K562 (cell line): ENCODE measurements around the gene LIMS1.
"Not testable (repeated sequence)": the region's sequence is repeated elsewhere in the genome, so short reads cannot be mapped to it uniquely, and the experiment has no call there.

Source experiments
- E2F3 ChIP-seq: fragments of 250-450 bp; sonication (Bioruptor Pico); IDR thresholded peaks from 2 replicates; pipeline ENCODE4 v1.4.0; 2020; ENCODE audit warnings: mild to moderate bottlenecking
- JUNB ChIP-seq: fragments of 450-650 bp; formaldehyde crosslinking; conservative IDR thresholded peaks from 2 replicates; pipeline ENCODE4 v1.4.0; 2020; ENCODE audit warnings: mild to moderate bottlenecking
- KAT8 ChIP-seq: fragments of 450-650 bp; IDR thresholded peaks from 2 replicates; pipeline ENCODE4 v1.6.1; 2016; ENCODE audit warnings: low read depth, mild to moderate bottlenecking
- MBD2 ChIP-seq: sonication (generic); IDR thresholded peaks from 2 replicates; pipeline ENCODE4 v1.6.1; 2016; ENCODE audit warnings: low read depth, borderline replicate concordance
- RFX5 ChIP-seq: IDR thresholded peaks from 2 replicates; pipeline ENCODE4 v1.6.1; 2011; ENCODE audit warnings: low read depth, mild to moderate bottlenecking, improper control_type of control experiment, low read length
- SMARCA4 ChIP-seq: fragments of 450-650 bp; IDR thresholded peaks from 2 replicates; pipeline ENCODE4 v1.6.1; 2016
- TCF7L2 ChIP-seq: fragments of 150-350 bp; IDR thresholded peaks from 2 replicates; pipeline ENCODE4 v1.6.1; 2016; ENCODE audit warnings: low read depth, mild to moderate bottlenecking, low read length, moderate library complexity
- ZKSCAN3 ChIP-seq: fragments of 250-450 bp; sonication (Bioruptor Pico); IDR thresholded peaks from 2 replicates; pipeline ENCODE4 v1.4.0; 2020
- TF ChIP-seq, protein P1 (sequence below), 2 experiments: fragments of 450-650 bp; IDR thresholded peaks; 2 replicates each; pipeline ENCODE4 v1.6.1; 2016; ENCODE audit warnings: mild to moderate bottlenecking in 2 of 2, borderline replicate concordance in 1 of 2, low read depth in 1 of 2, moderate library complexity in 1 of 2
- TF ChIP-seq, protein P2 (sequence below), 3 experiments: IDR thresholded peaks in 2 of 3; conservative IDR thresholded peaks in 1 of 3; 2 replicates each; pipeline ENCODE4 v1.5.1; 2011 to 2012; ENCODE audit warnings: low read length in 3 of 3, mild to moderate bottlenecking in 3 of 3, control low read depth in 2 of 3, improper control_type of control experiment in 1 of 3, inconsistent platforms in 1 of 3, low read depth in 1 of 3, mixed read lengths in 1 of 3, moderate library complexity in 1 of 3; ENCODE audit not compliant: insufficient read depth in 2 of 3
- TF ChIP-seq, protein P3 (sequence below): fragments of 250-450 bp; sonication (Bioruptor Pico); IDR thresholded peaks from 2 replicates; pipeline ENCODE4 v1.4.0; 2020; ENCODE audit warnings: mild to moderate bottlenecking

DNA sequence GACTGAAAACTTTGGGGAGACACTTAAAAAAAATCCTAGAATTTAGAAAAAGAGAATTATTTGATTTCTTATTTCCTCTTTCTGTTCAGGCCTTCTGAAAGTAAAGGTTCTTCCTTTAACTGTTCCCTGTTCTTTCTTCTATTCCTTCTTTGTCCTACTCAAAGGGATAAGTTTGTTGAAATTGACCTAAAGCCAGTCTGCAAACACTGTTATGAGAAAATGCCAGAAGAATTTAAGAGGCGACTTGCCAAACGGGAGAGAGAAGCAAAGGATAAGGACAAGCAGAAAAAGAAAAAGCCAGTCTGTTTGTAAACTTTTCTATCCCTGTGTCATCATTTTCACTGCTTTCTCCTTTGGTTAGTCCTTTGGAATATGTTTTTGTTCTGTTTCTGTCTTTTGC lies 146.5 kb downstream of the LIMS1 start:
- TF ChIP-seq, protein P1, sequence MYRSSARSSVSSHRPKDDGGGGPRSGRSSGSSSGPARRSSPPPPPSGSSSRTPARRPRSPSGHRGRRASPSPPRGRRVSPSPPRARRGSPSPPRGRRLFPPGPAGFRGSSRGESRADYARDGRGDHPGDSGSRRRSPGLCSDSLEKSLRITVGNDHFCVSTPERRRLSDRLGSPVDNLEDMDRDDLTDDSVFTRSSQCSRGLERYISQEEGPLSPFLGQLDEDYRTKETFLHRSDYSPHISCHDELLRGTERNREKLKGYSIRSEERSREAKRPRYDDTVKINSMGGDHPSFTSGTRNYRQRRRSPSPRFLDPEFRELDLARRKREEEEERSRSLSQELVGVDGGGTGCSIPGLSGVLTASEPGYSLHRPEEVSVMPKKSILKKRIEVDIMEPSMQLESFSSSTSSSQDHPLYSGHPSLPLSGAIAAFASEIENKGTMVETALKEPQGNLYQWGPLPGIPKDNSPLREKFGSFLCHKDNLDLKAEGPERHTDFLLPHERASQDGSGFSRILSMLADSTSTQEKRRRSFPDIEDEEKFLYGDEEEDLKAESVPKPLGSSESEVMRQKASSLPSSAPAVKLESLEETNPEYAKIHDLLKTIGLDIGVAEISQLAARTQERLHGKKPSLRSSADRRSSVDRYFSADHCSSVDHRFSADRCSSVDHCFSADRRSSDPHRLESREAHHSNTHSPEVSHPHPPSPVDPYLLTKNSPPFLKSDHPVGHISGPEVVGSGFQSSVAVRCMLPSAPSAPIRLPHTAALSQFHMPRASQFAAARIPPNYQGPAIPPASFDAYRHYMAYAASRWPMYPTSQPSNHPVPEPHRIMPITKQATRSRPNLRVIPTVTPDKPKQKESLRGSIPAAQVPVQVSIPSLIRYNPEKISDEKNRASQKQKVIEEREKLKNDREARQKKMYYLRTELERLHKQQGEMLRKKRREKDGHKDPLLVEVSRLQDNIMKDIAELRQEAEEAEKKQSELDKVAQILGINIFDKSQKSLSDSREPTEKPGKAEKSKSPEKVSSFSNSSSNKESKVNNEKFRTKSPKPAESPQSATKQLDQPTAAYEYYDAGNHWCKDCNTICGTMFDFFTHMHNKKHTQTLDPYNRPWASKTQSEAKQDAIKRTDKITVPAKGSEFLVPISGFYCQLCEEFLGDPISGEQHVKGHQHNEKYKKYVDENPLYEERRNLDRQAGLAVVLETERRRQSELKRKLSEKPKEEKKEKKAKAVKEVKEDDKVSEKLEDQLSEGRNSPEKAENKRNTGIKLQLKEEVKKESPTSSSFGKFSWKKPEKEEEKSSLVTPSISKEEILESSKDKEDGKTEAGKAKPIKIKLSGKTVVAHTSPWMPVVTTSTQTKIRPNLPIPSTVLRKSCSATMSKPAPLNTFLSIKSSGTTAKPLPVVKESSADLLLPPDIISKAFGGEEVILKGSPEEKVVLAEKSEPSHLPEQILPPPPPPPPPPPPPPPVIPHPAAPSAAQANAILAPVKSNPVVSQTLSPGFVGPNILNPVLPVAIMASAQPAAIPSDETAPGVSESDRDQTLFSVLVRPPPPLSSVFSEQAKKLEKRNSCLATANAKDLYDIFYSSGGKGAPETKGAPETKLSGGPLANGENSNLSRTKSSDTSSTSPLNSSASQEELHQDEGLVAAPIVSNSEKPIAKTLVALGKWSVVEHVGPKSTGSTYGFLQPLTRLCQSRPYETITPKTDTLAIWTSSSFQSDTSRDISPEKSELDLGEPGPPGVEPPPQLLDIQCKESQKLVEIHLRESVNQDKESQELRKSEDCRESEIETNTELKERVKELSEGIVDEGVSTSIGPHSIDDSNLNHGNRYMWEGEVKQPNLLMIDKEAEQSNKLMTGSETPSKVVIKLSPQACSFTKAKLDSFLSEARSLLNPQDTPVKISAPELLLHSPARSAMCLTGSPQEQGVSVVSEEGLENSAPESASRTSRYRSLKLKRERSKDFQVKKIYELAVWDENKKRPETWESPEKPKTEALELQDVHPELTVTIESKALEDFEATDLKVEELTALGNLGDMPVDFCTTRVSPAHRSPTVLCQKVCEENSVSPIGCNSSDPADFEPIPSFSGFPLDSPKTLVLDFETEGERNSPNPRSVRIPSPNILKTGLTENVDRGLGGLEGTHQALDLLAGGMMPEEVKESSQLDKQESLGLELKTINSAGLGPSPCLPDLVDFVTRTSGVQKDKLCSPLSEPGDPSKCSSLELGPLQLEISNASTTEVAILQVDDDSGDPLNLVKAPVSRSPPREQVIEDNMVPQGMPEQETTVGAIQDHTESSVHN (IDR thresholded peaks at IDR 0.05; ENCODE audit: borderline replicate concordance in 1 of 2, low read depth in 1 of 2): not testable (repeated sequence)
- not testable (repeated sequence) for TF ChIP-seq KAT8; SMARCA4; RFX5; MBD2; JUNB (CRISPR knock-in tag); TCF7L2; ZKSCAN3 (CRISPR knock-in tag); E2F3 (CRISPR knock-in tag)
- TF ChIP-seq, protein P2, sequence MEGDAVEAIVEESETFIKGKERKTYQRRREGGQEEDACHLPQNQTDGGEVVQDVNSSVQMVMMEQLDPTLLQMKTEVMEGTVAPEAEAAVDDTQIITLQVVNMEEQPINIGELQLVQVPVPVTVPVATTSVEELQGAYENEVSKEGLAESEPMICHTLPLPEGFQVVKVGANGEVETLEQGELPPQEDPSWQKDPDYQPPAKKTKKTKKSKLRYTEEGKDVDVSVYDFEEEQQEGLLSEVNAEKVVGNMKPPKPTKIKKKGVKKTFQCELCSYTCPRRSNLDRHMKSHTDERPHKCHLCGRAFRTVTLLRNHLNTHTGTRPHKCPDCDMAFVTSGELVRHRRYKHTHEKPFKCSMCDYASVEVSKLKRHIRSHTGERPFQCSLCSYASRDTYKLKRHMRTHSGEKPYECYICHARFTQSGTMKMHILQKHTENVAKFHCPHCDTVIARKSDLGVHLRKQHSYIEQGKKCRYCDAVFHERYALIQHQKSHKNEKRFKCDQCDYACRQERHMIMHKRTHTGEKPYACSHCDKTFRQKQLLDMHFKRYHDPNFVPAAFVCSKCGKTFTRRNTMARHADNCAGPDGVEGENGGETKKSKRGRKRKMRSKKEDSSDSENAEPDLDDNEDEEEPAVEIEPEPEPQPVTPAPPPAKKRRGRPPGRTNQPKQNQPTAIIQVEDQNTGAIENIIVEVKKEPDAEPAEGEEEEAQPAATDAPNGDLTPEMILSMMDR (IDR thresholded peaks at IDR 0.05 in 2 of 3, conservative IDR thresholded peaks at IDR 0.05 in 1 of 3; ENCODE audit: insufficient read depth in 2 of 3, low read depth in 1 of 3, low read length in 3 of 3): not testable (repeated sequence)
- TF ChIP-seq, protein P3, sequence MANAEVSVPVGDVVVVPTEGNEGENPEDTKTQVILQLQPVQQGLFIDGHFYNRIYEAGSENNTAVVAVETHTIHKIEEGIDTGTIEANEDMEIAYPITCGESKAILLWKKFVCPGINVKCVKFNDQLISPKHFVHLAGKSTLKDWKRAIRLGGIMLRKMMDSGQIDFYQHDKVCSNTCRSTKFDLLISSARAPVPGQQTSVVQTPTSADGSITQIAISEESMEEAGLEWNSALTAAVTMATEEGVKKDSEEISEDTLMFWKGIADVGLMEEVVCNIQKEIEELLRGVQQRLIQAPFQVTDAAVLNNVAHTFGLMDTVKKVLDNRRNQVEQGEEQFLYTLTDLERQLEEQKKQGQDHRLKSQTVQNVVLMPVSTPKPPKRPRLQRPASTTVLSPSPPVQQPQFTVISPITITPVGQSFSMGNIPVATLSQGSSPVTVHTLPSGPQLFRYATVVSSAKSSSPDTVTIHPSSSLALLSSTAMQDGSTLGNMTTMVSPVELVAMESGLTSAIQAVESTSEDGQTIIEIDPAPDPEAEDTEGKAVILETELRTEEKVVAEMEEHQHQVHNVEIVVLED (CRISPR knock-in tag): not testable (repeated sequence)
